Esophagus muscularis mucosa (tissue), 3 donors: ENCODE results near the gene RALGDS.

Experiments used
- CTCF ChIP-seq, 3 experiments: fragments of 200-600 bp in 2 of 3; fragments of 450-650 bp in 1 of 3; sonication (generic) in 2 of 3; IDR thresholded peaks; one replicate each; pipeline ENCODE4 v1.5.1; 2017 to 2019; ENCODE audit warnings: antibody characterized with exemption in 3 of 3, mild to moderate bottlenecking in 2 of 3, moderate library complexity in 1 of 3
- POLR2AphosphoS5 ChIP-seq, 2 donors: sonication (generic); formaldehyde crosslinking; IDR thresholded peaks; one replicate each; pipeline ENCODE4 v1.6.1; 2017; ENCODE audit warnings: antibody characterized with exemption in 2 of 2

GRCh38 chr9:133050142-133050541 lies 70.9 kb downstream of the RALGDS start:
- TF ChIP-seq CTCF (IDR thresholded peaks at IDR 0.05) = no peak
- TF ChIP-seq POLR2AphosphoS5 (IDR thresholded peaks at IDR 0.05) = no peak
